Retinal pigment epithelial cell (primary cell): ENCODE data around the gene HES1.

Experiments
- DNase-seq: peaks from one replicate; pipeline ENCODE4 v3.0.0-alpha.2; 2010; ENCODE audit warnings: low read depth
- H3K4me3 ChIP-seq: 2 replicates; pipeline ENCODE4 v1.5.1; 2011; ENCODE audit warnings: mild to moderate bottlenecking, low read length, control low read depth, moderate library complexity
- CTCF ChIP-seq: conservative IDR thresholded peaks from 2 replicates; pipeline ENCODE4 v1.5.1; 2011; ENCODE audit warnings: low read depth, low read length, control low read depth, inconsistent platforms

The HES1 gene

DNA sequence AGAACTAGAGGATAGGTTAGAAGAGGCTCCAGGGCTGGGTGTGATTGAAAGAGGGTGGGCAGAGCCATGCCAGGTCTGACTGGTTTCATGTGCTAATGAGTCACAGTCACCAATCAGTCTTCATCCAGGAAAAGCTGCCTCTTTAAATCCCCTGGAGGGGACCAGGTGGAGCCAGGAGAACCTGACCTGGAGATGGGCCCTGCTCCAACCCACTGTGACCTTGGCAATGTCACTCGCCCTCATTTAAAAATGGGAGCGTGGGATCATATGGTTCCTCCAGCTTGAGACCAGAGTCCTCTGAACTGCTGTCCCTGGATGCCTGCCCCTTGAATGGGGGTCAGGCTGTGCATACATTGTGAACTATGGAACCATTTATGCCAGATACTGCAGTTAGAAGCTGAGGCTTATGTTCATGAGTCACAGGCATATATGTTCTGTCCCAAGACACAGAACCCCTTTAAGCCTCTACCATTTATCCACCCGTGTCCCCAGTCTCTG lies 23.0 kb downstream of the HES1 start:
- TF ChIP-seq CTCF, result no peak
- no peak for DNase-seq

GRCh38 chr3:194160158-194160557 lies 24.2 kb downstream of the HES1 start:
- DNase-seq, result no peak
- TF ChIP-seq CTCF, result no peak
- no peak overlapping the region for H3K4me3 ChIP-seq

More for the DNA sequence above, 23.0 kb downstream of the HES1 start:
- H3K4me3 ChIP-seq, result no peak overlapping the region

DNA sequence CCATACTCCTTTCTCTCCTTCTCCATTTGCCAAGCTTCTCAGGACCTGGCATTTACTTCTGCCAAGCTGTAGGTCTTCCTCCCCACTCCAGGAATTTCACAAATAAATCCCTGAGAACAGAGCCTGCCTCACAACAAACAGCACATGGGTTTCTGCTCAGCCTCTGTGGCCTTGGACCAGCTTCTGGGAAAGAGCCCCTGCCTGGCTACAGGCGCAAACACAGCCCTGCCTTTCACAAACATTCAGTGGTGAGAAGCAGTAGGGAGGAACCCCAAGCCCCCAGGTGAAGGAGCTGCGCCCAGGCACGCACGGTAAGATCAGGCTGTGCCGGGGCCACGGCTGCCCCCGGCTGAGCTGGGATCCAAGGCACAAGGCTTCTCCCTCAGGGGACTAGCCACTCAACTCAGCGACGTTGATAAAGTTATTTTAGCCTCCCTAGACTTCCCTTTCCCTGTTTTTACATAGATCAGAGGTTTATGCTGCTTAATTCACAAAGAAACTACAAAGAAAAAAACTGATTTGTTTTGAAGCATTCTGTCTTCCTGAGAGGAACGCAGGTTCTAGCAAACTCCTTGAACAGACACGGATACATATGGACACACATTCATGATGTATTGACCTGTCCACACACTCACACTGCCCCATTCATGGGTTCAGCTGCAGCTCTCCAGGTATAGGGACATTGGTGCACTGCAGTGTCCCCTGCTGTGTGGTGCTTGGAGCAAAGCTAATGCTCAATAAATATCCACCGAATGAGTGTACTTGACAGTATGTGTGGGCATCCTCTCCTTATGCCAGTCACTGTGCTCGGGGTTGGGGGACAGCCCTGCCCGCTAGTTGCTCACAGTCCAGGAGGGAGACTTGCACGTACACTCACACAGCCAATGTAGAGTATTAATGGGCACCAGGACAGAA lies 25.4 kb downstream of the HES1 start:
- no peak for DNase-seq
- TF ChIP-seq CTCF, result no peak
- no peak overlapping the region for H3K4me3 ChIP-seq

DNA sequence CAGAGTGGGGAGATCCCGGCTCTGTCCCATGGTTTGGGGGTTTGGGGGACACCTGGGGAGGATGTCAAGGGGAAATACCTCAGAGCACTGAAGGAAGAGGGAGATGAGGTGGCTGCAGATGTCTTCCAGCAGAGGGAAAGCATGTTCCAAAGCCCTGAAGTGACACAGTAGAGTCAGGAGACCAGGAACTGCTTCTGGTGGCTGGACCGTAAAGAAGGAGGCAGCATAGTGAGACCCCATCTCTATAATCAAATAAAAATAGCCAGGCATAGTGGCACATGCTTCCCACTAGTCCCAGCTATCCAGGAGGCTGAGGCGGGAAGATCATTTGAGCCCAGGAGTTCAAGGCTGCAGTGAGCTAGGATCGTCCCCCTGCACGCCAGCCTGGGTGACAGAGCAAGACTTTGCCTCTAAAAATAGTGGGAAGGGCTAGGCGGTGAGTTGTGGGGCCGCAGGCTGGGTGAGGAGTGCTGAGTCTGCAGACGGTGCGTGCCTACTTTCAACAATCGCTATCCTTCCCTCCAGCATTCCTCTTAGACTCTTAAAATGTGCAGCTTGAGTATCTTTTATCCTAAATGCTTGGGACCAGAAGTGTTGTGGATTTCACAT lies 26.2 kb downstream of the HES1 start:
- no peak for DNase-seq
- no peak for TF ChIP-seq CTCF
- H3K4me3 ChIP-seq, result no peak overlapping the region

- no peak overlapping the region for H3K4me3 ChIP-seq
- DNase-seq, result no peak
- no peak for TF ChIP-seq CTCF
Measured at GRCh38 chr3:194162817-194163584, 27.1 kb downstream of the HES1 start.

DNA sequence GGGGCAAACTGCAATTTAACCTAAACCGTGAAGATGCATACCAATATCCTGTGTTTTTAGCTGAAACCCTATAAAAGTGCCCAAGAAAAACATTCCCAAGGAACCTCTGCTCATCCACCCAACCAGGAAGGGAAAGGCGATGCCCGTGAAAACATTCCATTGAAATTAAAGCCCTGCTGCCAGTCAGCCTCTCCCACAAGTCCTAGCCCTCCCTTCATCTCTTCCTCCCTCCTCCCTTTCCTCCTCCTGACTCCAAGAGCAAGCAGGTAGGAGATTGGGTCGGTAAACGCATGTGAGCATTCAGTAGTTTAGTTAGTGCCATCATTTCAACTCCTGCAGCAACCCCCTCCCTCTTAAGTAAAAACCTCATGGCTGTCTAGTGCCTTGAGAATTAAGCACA lies 27.7 kb downstream of the HES1 start:
- no peak overlapping the region for H3K4me3 ChIP-seq

More for the DNA sequence above, 27.7 kb downstream of the HES1 start:
- no peak for DNase-seq
- no peak for TF ChIP-seq CTCF
